Stimulated activated CD8-positive, alpha-beta memory T cell treated with anti-CD3 and anti-CD28 coated beads, Interleukin-7, amount 100 ng/mL, for 48 hours (primary cell): ENCODE results near the gene CACNA1B.

Experiments used
- DNase-seq, 2 donors: peaks; one replicate each; pipeline ENCODE4 v3.0.0-alpha.2; 2020; ENCODE audit warnings: low read depth in 1 of 2; ENCODE audit errors: extremely low read depth in 1 of 2

CACNA1B gene

DNA sequence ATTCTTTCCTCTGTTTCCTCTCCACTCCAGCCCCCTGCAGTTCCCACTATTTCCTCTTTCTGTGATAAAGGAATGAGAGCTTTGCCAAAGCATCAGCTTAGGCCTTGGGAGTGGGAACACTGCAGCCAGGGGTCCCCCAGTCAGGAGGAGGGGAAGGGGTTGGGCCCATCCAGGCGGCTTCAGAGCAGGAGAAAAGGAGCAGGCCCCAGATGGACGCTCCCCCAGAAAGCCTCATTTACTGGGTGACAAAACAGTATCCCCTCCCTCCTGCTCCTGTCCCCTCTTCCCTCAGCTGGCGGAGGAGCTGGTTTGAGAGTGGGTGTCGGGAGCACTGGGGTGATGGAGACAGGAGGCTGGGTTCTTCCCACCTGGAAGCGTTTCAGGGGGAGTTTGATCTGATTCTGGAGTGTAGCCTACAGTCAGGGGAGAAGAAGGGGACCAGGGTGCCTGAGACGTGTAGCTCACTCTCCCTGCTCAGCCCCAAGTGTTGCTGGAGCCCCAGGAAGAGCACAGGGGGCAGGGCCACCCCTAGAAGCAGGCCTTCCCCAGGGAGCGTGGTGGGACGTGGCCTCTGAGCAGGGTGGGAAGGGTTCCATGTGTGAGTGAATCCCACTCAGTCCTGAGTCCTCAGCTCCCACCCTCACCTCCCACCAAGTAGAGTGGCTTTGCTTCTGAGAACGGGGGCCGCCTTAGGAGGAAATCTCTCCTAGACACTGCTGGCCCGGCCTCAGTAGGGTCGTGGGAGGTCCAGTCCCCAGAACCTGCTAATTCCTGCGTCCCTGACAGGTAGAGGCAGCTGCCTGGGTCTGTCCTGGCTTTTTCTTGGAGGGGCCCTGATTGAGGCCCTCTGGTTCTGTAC is 173.1 kb downstream of the CACNA1B start:
- no peak for DNase-seq

- no peak for DNase-seq
These were observed 174.2 kb downstream of the CACNA1B start for GRCh38 chr9:138051586-138052321.

- DNase-seq: no peak
These were observed 174.7 kb downstream of the CACNA1B start for GRCh38 chr9:138052322-138052615.

DNA sequence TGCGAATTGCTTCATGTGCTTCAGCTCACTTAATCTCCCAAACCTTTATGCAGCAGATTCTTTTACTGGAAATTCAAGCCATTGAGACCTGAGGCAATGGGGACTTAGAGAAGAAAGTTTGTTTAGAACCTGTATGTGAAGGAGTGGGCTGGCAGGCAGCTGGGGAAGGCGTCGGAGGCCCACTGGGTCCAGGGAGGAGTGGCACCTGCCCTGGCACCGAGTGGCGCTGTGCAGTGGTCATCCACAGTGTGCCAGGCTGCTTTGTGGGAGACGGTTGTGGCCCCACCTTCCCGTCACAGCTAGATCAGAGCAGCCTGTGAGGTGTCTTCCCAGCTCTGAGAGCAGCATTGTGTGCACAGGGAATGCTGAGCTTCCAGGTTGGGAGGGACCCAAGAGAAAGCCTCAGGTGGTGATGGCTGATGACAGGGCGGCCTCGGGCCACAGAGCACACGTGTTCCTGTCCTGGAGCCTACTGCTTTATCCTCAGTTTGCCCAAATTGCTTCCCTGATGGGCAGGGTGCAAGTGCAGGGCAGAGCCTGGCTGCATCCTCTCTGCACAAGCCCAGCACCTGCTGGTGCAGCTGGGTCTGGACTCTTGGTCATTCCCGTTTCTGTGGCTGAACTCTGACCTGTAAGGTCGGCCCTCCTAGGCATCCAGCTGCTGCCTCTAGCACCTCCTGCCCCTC is 175.2 kb downstream of the CACNA1B start:
- DNase-seq: no peak

DNA sequence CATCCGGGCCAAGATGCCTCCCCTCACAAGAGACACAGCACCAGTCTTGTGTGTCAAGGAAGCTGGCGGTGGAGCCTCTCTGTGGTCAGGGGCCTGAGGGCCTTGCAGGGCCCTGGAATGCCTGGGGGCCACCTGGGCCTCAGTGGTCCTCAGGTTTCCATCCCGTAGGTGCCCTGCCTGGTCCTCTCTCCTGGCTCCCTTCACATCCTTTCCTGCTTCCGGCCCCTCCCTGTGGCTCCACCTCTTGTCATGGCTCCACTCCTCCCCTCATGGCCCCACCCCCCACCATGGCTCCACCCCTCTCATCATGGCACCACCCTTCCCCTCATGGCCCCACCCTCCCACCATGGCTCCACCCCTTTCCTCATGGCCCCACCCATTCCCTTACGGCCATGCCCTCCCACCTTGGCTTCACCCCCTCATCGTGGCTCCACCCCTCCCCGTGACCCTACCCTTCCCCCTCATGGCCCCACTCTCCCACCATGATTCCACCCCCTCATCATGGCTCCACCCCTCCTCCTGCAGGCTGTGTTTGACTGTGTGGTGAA is 175.8 kb downstream of the CACNA1B start:
- no peak for DNase-seq

GRCh38 chr9:138053996-138054752 is 176.6 kb downstream of the CACNA1B start:
- no peak for DNase-seq

GRCh38 chr9:138057726-138058125 is 180.1 kb downstream of the CACNA1B start:
- no peak for DNase-seq

DNA sequence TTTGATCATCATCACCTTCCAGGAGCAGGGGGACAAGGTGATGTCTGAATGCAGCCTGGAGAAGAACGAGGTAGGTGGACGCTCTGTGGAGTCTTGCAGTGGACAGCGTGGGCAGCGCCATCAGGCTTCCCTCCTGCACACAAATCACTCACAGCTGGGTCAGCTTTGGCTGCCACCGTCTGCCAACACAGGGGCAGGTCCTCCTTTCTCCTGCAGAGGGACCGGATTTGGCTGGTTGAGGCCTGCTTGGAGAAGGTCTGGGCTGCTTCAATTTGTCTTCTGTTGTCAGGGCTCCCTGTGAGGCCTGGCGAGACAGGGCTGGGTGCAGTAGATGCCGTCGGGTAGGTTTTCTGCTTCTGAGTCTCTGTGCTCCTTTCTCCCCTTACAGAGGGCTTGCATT is 180.6 kb downstream of the CACNA1B start:
- DNase-seq: no peak

DNA sequence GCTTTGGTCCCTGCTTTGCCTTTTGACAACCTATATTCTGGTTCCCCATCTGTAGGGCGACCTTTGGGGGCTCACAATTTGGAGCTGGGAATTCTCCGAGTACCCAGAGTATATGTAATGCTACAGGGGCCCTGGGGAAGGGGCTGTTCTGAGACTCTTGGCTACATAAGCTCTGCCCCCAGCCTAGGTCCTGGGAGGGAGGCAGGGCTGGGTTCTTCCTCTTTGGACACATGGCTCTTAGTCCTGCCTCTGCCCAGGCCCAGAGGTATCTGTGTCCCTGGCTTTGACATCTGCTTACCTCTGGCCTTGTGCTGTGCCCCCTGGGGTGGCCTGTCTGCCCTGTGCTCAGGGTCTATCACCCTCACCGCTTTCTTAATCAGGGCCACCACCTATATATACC is 181.6 kb downstream of the CACNA1B start:
- DNase-seq: no peak

GRCh38 chr9:138060365-138060764 is 182.8 kb downstream of the CACNA1B start:
- no peak for DNase-seq

GRCh38 chr9:138060881-138061280 is 183.3 kb downstream of the CACNA1B start:
- DNase-seq: no peak

DNA sequence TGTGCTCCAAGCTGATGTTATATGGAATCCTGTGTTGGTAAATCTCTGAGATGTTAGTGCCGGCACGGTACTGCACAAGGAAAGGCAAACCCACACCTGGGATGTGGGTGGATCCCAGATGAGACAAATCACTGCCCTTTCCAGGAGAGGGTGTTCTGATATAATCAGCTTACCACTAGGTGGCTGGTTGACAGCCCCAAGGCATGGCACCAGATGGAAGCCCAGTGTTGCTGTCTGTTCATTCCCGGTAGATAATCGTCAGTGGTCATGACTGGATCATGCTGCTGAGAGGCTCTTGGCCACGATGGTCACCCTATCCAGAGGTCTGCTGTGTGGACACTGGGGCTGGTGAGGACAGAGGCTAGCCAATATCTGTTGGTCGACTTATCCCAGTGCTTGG is 184.0 kb downstream of the CACNA1B start:
- no peak for DNase-seq

GRCh38 chr9:138062196-138062595 is 184.6 kb downstream of the CACNA1B start:
- DNase-seq: no peak

DNA sequence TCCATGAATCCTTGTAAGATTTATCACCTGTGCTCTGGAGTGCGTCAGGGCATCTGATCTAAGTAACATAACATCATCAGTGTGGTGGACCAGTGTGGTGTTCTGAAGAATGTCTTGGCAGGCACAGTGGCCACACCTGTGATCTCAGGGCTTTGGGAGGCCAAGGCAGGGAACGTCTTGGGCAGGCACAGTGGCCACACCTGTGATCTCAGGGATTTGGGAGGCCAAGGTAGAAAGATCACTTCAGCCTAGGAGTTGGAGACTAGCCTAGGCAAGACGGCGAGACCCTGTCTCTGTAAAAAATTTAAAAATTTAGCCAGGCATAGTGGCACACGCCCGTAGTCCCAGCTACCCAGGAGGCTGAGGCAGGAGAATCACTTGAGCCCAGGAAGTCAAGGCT is 185.5 kb downstream of the CACNA1B start:
- DNase-seq: no peak

DNA sequence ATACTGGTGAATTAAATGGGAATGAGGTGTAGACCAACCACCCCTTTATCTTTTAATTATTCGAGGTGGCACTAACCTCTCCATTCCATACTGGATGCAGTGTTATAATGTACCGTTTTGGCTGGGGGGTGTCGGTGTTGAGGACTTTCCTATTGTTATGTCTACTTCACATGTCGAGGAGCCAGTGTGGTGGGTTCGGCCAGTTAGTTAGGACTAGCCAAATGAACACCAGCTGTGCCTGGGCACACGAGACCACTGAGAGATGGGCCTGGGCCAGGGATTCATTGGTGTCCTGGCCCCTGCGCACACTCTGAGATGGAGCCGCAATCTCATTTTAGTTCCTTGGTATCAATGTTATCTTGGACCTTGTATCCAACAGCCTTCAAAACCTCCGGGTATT is 186.2 kb downstream of the CACNA1B start:
- DNase-seq: no peak

DNA sequence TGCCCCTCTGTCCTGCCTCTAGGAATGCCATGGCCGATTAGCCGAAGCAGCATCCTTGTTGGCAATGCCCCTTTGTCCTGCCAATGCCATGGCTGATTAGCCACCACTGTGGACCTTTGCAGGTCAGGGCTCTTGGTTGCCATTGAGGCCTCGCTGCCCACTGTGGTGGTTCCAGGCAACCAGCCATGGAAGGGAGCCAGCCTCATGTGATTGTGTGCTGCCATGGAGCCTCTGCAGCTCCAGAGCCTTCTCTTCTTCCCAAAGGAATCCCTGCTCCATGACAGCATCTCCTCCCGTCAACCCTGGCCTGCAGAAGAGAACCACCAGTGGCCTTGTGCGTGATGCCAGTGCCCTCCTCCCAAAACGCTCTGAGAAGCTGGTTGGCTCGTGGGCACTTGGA is 187.0 kb downstream of the CACNA1B start:
- DNase-seq: no peak

GRCh38 chr9:138065287-138065686 is 187.7 kb downstream of the CACNA1B start:
- DNase-seq: no peak

GRCh38 chr9:138066049-138066448 is 188.5 kb downstream of the CACNA1B start:
- DNase-seq: no peak

GRCh38 chr9:138067613-138068367 is 190.2 kb downstream of the CACNA1B start:
- DNase-seq: no peak

DNA sequence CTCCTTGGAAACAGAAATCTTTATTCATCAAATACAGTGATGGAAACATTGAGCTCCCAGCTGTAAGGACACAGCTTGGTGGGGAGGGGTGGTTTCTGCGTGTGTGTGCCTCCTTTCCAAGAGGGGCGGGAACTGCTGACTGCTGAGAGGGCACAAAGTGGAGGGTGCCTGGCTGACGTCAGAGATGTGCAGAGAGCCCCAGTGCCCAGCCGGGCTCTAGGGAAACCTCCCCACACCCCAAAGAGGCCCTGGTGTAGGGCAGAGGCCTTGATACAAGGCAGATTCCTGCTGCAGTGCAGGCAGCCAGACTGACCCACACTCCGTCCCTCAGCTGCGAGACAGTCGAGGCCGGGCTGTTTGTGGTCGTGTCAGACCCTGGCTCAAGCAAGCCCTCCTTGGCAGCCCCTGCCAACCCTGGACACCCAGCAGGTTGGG is 191.0 kb downstream of the CACNA1B start:
- no peak for DNase-seq
